Vagina (tissue), 2 donors: ENCODE measurements around the gene DIPK2A.

Source experiments
- CTCF ChIP-seq, 3 experiments: fragments of 450-650 bp in 2 of 3; fragments of 200-600 bp in 1 of 3; sonication (generic) in 1 of 3; IDR thresholded peaks; one replicate each; pipeline ENCODE4 v1.5.1; 2017 to 2019; ENCODE audit warnings: antibody characterized with exemption in 3 of 3, mild to moderate bottlenecking in 2 of 3, moderate library complexity in 2 of 3
- POLR2A ChIP-seq, 2 donors: fragments of 450-650 bp; IDR thresholded peaks; one replicate each; pipeline ENCODE4 v1.6.1; 2017; ENCODE audit warnings: antibody characterized with exemption in 2 of 2, mild to moderate bottlenecking in 2 of 2, moderate library complexity in 2 of 2
- POLR2AphosphoS5 ChIP-seq, 2 donors: sonication (generic); formaldehyde crosslinking; IDR thresholded peaks; one replicate each; pipeline ENCODE4 v1.9.0; 2017; ENCODE audit warnings: antibody characterized with exemption in 2 of 2, mild to moderate bottlenecking in 2 of 2, low read depth in 1 of 2; ENCODE audit not compliant: insufficient read depth in 1 of 2

GRCh38 chr3:143928056-143928455 lies 43.6 kb upstream of the DIPK2A start:
- TF ChIP-seq CTCF (IDR thresholded peaks at IDR 0.05) (no peak), POLR2A (IDR thresholded peaks at IDR 0.05) (no peak), POLR2AphosphoS5 (IDR thresholded peaks at IDR 0.05; ENCODE audit: insufficient read depth in 1 of 2, low read depth in 1 of 2) (no peak)
